H1 (cell line): ENCODE data around the gene NLRP7. TPM values are rescaled to one million over a fixed set of nuclear protein-coding genes. Genes with fewer than 3 reads are reported as not detected.

ENCODE experiments used
- CTCF ChIA-PET: fragments of 300-600 bp; sonication (Branson Sonifier 250); formaldehyde crosslinking; loops from one replicate; lab custom pipeline; 2021; ENCODE audit not compliant: partially characterized antibody; lab: Charles Lee
- POLR2A ChIA-PET: fragments of 300-600 bp; sonication (Branson Sonifier 250); formaldehyde crosslinking; loops from one replicate; lab custom pipeline; 2021; ENCODE audit warnings: inconsistent platforms; ENCODE audit not compliant: partially characterized antibody; lab: Charles Lee
- DNase-seq, 2 experiments: peaks; one replicate each; pipeline versions ENCODE4 v3.0.0 to v3.0.0-alpha.2; 2010 to 2022; ENCODE audit warnings: low spot score in 2 of 2, low read depth in 1 of 2, mixed read lengths in 1 of 2
- FAIRE-seq: peaks from 2 replicates; lab custom pipeline; 2011; peaks lifted over from hg19 to GRCh38; lab: Jason Lieb, UNC
- H2AFZ ChIP-seq: 2 replicates; pipeline ENCODE4 v1.8.1; 2012; ENCODE audit warnings: low read length, inconsistent platforms
- H2AK5ac ChIP-seq: 2 replicates; pipeline ENCODE4 v1.6.1; 2013; ENCODE audit warnings: low read depth, low read length
- H2BK120ac ChIP-seq: replicated peaks from 2 replicates; pipeline ENCODE3; 2013; ENCODE audit warnings: low read depth, low read length, inconsistent platforms
- H2BK12ac ChIP-seq: 2 replicates; pipeline ENCODE4 v1.6.1; 2013; ENCODE audit warnings: low read depth, low read length
- H2BK15ac ChIP-seq: 2 replicates; pipeline ENCODE4 v1.6.1; 2013; ENCODE audit warnings: low read length
- H2BK20ac ChIP-seq: 2 replicates; pipeline ENCODE4 v1.6.1; 2013; ENCODE audit warnings: low read length
- H2BK5ac ChIP-seq: 2 replicates; pipeline ENCODE4 v1.6.1; 2013; ENCODE audit warnings: low read depth, low read length
- H3K14ac ChIP-seq: 2 replicates; pipeline ENCODE4 v1.6.1; 2013; ENCODE audit warnings: inconsistent platforms; ENCODE audit not compliant: insufficient read length
- H3K18ac ChIP-seq: 2 replicates; pipeline ENCODE4 v1.6.1; 2013; ENCODE audit warnings: low read length; ENCODE audit errors: extremely low read depth
- H3K23ac ChIP-seq: 2 replicates; pipeline ENCODE4 v1.6.1; 2013; ENCODE audit warnings: inconsistent platforms; ENCODE audit not compliant: insufficient read length
- H3K23me2 ChIP-seq: 2 replicates; pipeline ENCODE4 v1.6.1; 2013; ENCODE audit warnings: low read depth, low read length
- H3K27ac ChIP-seq: 2 replicates; pipeline ENCODE4 v1.6.1; 2011; ENCODE audit warnings: low read depth, low read length, inconsistent platforms
- H3K27me3 ChIP-seq, 4 experiments: replicated peaks in 1 of 4; 1 replicate in 1 of 4; 2 replicates in 3 of 4; pipeline versions ENCODE4 v1.6.1 to v1.8.1; 2011 to 2013; ENCODE audit warnings: low read length in 3 of 4, mild to moderate bottlenecking in 3 of 4, inconsistent platforms in 2 of 4, mixed read lengths in 2 of 4, moderate library complexity in 1 of 4; ENCODE audit not compliant: control insufficient read depth in 3 of 4, insufficient read depth in 3 of 4; ENCODE audit errors: extremely low read depth in 1 of 4
- H3K36me3 ChIP-seq, 4 experiments: 2 replicates each; pipeline versions ENCODE4 v1.6.1 to v1.8.1; 2011 to 2013; ENCODE audit warnings: mild to moderate bottlenecking in 4 of 4, low read length in 3 of 4, moderate library complexity in 2 of 4, control low read depth in 1 of 4, inconsistent platforms in 1 of 4; ENCODE audit not compliant: insufficient read depth in 4 of 4, control insufficient read depth in 2 of 4
- H3K4ac ChIP-seq: replicated peaks from 2 replicates; pipeline ENCODE3; 2013; ENCODE audit warnings: low read length, low read depth, mixed read lengths, inconsistent platforms; ENCODE audit not compliant: insufficient read length
- H3K4me1 ChIP-seq, 4 experiments: replicated peaks in 1 of 4; 1 replicate in 1 of 4; 2 replicates in 3 of 4; pipeline versions ENCODE4 v1.6.1 to v1.8.1; 2011 to 2013; ENCODE audit warnings: low read length in 3 of 4, inconsistent platforms in 2 of 4, mixed read lengths in 1 of 4; ENCODE audit not compliant: insufficient read depth in 4 of 4, control insufficient read depth in 3 of 4
- H3K4me2 ChIP-seq, 2 experiments: 2 replicates each; pipeline versions ENCODE4 v1.6.1 to v1.8.1; 2011 to 2013; ENCODE audit warnings: low read depth in 2 of 2, low read length in 2 of 2, control low read depth in 1 of 2, inconsistent platforms in 1 of 2, mild to moderate bottlenecking in 1 of 2; ENCODE audit not compliant: insufficient read depth in 1 of 2
- H3K4me3 ChIP-seq, 4 experiments: fragments of 200-600, 300-600 bp in 1 of 4; sonication (generic), shearing (Covaris generic), sonication (Bioruptor Twin) in 1 of 4; 2 replicates each; pipeline versions ENCODE4 v1.5.1 to v1.8.1; 2011 to 2016; ENCODE audit warnings: low read length in 4 of 4, low read depth in 3 of 4, control low read depth in 2 of 4, inconsistent platforms in 2 of 4, mild to moderate bottlenecking in 2 of 4, mixed read lengths in 1 of 4, moderate library complexity in 1 of 4; ENCODE audit not compliant: insufficient read depth in 2 of 4; ENCODE audit errors: extremely low read depth in 1 of 4
- H3K56ac ChIP-seq: replicated peaks from 2 replicates; pipeline ENCODE3; 2013; ENCODE audit warnings: low read depth, mild to moderate bottlenecking, mixed read lengths, low read length, inconsistent platforms; ENCODE audit not compliant: insufficient read length
- H3K79me1 ChIP-seq: 2 replicates; pipeline ENCODE4 v1.6.1; 2013; ENCODE audit warnings: low read depth, low read length, control low read depth
- H3K79me2 ChIP-seq, 2 experiments: 2 replicates each; pipeline versions ENCODE4 v1.6.1 to v1.8.1; 2012 to 2013; ENCODE audit warnings: low read length in 2 of 2, mild to moderate bottlenecking in 2 of 2, inconsistent platforms in 1 of 2; ENCODE audit not compliant: insufficient read depth in 2 of 2, control insufficient read depth in 1 of 2
- H3K9ac ChIP-seq, 4 experiments: replicated peaks in 1 of 4; 1 replicate in 1 of 4; 2 replicates in 3 of 4; pipeline versions ENCODE4 v1.6.1 to v1.8.1; 2011 to 2013; ENCODE audit warnings: low read depth in 3 of 4, low read length in 3 of 4, control low read depth in 2 of 4, mild to moderate bottlenecking in 2 of 4, moderate library complexity in 2 of 4, inconsistent platforms in 1 of 4; ENCODE audit errors: extremely low read depth in 1 of 4
- H3K9me3 ChIP-seq, 2 experiments: 2 replicates each; pipeline versions ENCODE4 v1.6.1 to v1.8.1; 2012 to 2013; ENCODE audit warnings: mild to moderate bottlenecking in 2 of 2, moderate library complexity in 2 of 2, control low read depth in 1 of 2, inconsistent platforms in 1 of 2, low read depth in 1 of 2, low read length in 1 of 2, mixed read lengths in 1 of 2; ENCODE audit not compliant: insufficient read depth in 2 of 2
- H4K20me1 ChIP-seq, 2 experiments: replicated peaks in 1 of 2; 2 replicates each; pipeline versions ENCODE3 to v1.8.1; 2011 to 2013; ENCODE audit warnings: inconsistent platforms in 2 of 2, low read length in 2 of 2, mild to moderate bottlenecking in 1 of 2; ENCODE audit not compliant: insufficient read depth in 2 of 2, control insufficient read depth in 1 of 2
- H4K5ac ChIP-seq: 2 replicates; pipeline ENCODE4 v1.6.1; 2013; ENCODE audit warnings: low read length, low read depth, mixed read lengths, inconsistent platforms; ENCODE audit not compliant: insufficient read length
- H4K8ac ChIP-seq: 2 replicates; pipeline ENCODE4 v1.8.0; 2013; ENCODE audit warnings: mild to moderate bottlenecking, moderate library complexity, low read length, inconsistent platforms; ENCODE audit not compliant: insufficient read depth; ENCODE audit errors: extremely low read depth
- H4K91ac ChIP-seq: replicated peaks from 2 replicates; pipeline ENCODE3; 2013; ENCODE audit warnings: low read length, mixed read lengths, inconsistent platforms; ENCODE audit not compliant: insufficient read length
- CBX5 ChIP-seq: fragments of 300-800, 300-1000 bp; sonication (generic); IDR thresholded peaks from 2 replicates; pipeline ENCODE4 v1.7.1; 2016; ENCODE audit warnings: antibody characterized with exemption, low read length, low read depth
- CTCF ChIP-seq, 3 experiments: IDR thresholded peaks; 1 replicate in 2 of 3; 2 replicates in 1 of 3; pipeline versions ENCODE4 v1.5.1 to v1.6.1; 2011; ENCODE audit warnings: low read length in 3 of 3, mild to moderate bottlenecking in 3 of 3, inconsistent platforms in 2 of 3, low read depth in 1 of 3, moderate library complexity in 1 of 3; ENCODE audit not compliant: insufficient read depth in 1 of 3; ENCODE audit errors: control extremely low read depth in 1 of 3
- HDAC6 ChIP-seq: IDR thresholded peaks from one replicate; pipeline ENCODE4 v1.7.1; 2012; ENCODE audit warnings: low read depth, mild to moderate bottlenecking, inconsistent platforms, low read length, moderate library complexity
- NANOG ChIP-seq: IDR thresholded peaks from 2 replicates; pipeline ENCODE4 v1.6.1; 2011; ENCODE audit warnings: low read length, low read depth, mild to moderate bottlenecking, inconsistent platforms; ENCODE audit not compliant: insufficient read depth, poor library complexity, severe bottlenecking
- PHF8 ChIP-seq: fragments of 200-600 bp; sonication (generic); conservative IDR thresholded peaks from 2 replicates; pipeline ENCODE4 v1.7.1; 2012; ENCODE audit warnings: low read depth, mild to moderate bottlenecking, inconsistent platforms, low read length, moderate library complexity
- RBBP5 ChIP-seq: IDR thresholded peaks from 2 replicates; pipeline ENCODE4 v1.7.1; 2012; ENCODE audit warnings: low read depth, mild to moderate bottlenecking, inconsistent platforms, low read length, moderate library complexity, borderline replicate concordance
- RNF2 ChIP-seq: fragments of 200-900, 300-1000 bp; sonication (generic); IDR thresholded peaks from 2 replicates; pipeline ENCODE4 v1.7.1; 2016; ENCODE audit warnings: borderline replicate concordance, low read depth, mild to moderate bottlenecking, antibody characterized with exemption, low read length; ENCODE audit not compliant: poor library complexity, severe bottlenecking; ENCODE audit errors: missing control alignments
- RXRA ChIP-seq: IDR thresholded peaks from 2 replicates; pipeline ENCODE4 v1.6.1; 2011; ENCODE audit warnings: low read depth, mild to moderate bottlenecking, low read length, moderate library complexity; ENCODE audit not compliant: insufficient read depth
- WGBS, 2 experiments: shearing (Covaris generic) in 1 of 2; methylation state at CpG; one replicate each; pipeline versions ENCODE4 v1.1.6 to v1.1.7; 2013 to 2015; ENCODE audit warnings: low lambda C conversion rate in 2 of 2, mixed read lengths in 2 of 2, inconsistent platforms in 1 of 2, low coverage in 1 of 2, missing lambda C conversion rate in 1 of 2; ENCODE audit not compliant: insufficient replicate concordance in 2 of 2, insufficient coverage in 1 of 2, insufficient read length in 1 of 2; ENCODE audit errors: extremely low coverage in 1 of 2, missing lambda C conversion rate in 1 of 2; 5-methylcytosine and 5-hydroxymethylcytosine counted together
- polyA plus RNA-seq, 7 experiments: library from polyadenylated mRNA; depleted of rRNA in 3 of 7; stranded (reverse) in 5 of 7; unstranded in 2 of 7; fragments of >200 nt in 5 of 7; fragments of 200-250 nt in 2 of 7; gene quantifications; 1 replicate in 5 of 7; 2 replicates in 1 of 7; 4 replicates in 1 of 7; pipeline versions ENCODE4 v1.2.1 to v1.2.3, GENCODE V29; 2011 to 2013; ENCODE audit warnings: missing spikeins in 2 of 7, mixed read lengths in 2 of 7
- total RNA-seq: library from RNA; stranded (reverse); fragmentation: NEBNext Ultra II Directional; extraction: Animal tissue kit (Norgen Biotek cat#: 25700); gene quantifications from 2 replicates; pipeline ENCODE4 v1.2.1, GENCODE V29; 2021

Gene NLRP7
- total and polyA plus RNA-seq, 2 of the 8 experiments (the other 6 are each of a cell fraction or from before 2014, with no cell fraction given), result 0.91 to 1.2 TPM

- Histone ChIP-seq H3K56ac (no peak within 1 kb of the TSS), H3K18ac (no peak within 1 kb of the TSS), H3K4me2 (peak within 1 kb of the TSS; percentile 1 to 8; a peak in 2 of 4 replicates), H3K36me3 (no peaks in the 10 kb centered on the region), H3K27ac (no peak within 1 kb of the TSS), H3K9me3 (no peaks in the 10 kb centered on the region; a peak in 1 of 4 replicates), H3K23me2 (no peaks in the 10 kb centered on the region), H4K20me1 (no peaks in the 10 kb centered on the region), H2AFZ (peak within 1 kb of the TSS; percentile 85), H3K27me3 (no peaks in the 10 kb centered on the region), H3K4me1 (peaks cover 2 to 10% (median 5%) of the 10 kb centered on the region in 4 experiments; a peak in 4 of 7 replicates), H3K4ac (no peak within 1 kb of the TSS), H4K5ac (peak within 1 kb of the TSS; percentile 70), H2BK12ac (peak within 1 kb of the TSS; percentile 95; the same call in 1 of the 2 replicates), H4K8ac (peak within 1 kb of the TSS; percentile 75), H2BK120ac (peak within 1 kb of the TSS; percentile 38), H3K14ac (no peak within 1 kb of the TSS), H3K9ac (no peak within 1 kb of the TSS; a peak in 1 of 7 replicates), H2BK20ac (no peak within 1 kb of the TSS), H2AK5ac (no peak within 1 kb of the TSS), H4K91ac (peak within 1 kb of the TSS; percentile 46), H2BK5ac (peak within 1 kb of the TSS; percentile 67), H3K79me2 (no peaks in the 10 kb centered on the region), H3K23ac (no peak within 1 kb of the TSS), H2BK15ac (peak within 1 kb of the TSS; percentile 53; the same call in 1 of the 2 replicates), H3K79me1 (no peaks in the 10 kb centered on the region), H3K4me3 (no peak within 1 kb of the TSS)
- DNase-seq (no peak), FAIRE-seq (no peak)
- POLR2A ChIA-PET, result interaction anchor here (0.6 to 1.2 kb wide), 3 partner anchors 12 to 106 kb away, joined by 3 to 8 read pairs (median 4); no protein-coding TSS in a partner anchor
- WGBS, 2 experiments, result 74% methylated on average over 17 of the region's 22 CpGs; no CpG with 5 or more reads in 1 of the 2 experiments
- CTCF ChIA-PET, result interaction anchor here (0.9 kb wide), 2 partner anchors 25 to 69 kb away, joined by 3 to 5 read pairs; no protein-coding TSS in a partner anchor
- TF ChIP-seq HDAC6, result no peak
- no peak for TF ChIP-seq PHF8
- TF ChIP-seq RNF2, result no peak
- no peak for TF ChIP-seq RXRA
- no peak for TF ChIP-seq RBBP5
- TF ChIP-seq CBX5, result no peak
- no peak for TF ChIP-seq NANOG
- no peak for TF ChIP-seq CTCF (IDR thresholded peaks at IDR 0.05; ENCODE audit: control extremely low read depth in 1 of 3, insufficient read depth in 1 of 3, low read depth in 1 of 3, low read length in 3 of 3)
Observed at GRCh38 chr19:54905803-54906511, 41.4 kb downstream of the NLRP7 start, which contains the start of gene NCR1. Gene NCR1, plus strand, starts transcription at chr19:54906148. Its CDS starts 40 bp downstream, at chr19:54906188.
